Measurements from ENCODE around the gene ANKRD27. TPM values are rescaled to one million over a fixed set of nuclear protein-coding genes. Genes with fewer than 3 reads are reported as not detected.

The ANKRD27 gene
- total and polyA plus RNA-seq, 10 of the 15 experiments (the other 5 are each of a cell fraction or from before 2014, with no cell fraction given): 2.8 to 49.9 (median 28.5) TPM

- ChIA-PET CTCF (interaction anchor here (1.0 kb wide), 1 partner anchor 14 kb away, joined by 4 read pairs; no protein-coding TSS in a partner anchor), SMC1A (ENCODE audit: uncharacterized antibody, unreplicated experiment) (no interaction called here), POLR2A (no interaction called here), RAD21 (ENCODE audit: unreplicated experiment) (no interaction called here)
- FAIRE-seq (no peak), DNase-seq (ENCODE audit: low read depth, low spot score) (no peak), ATAC-seq (no peak)
- peaks cover 6% of the 10 kb centered on the region; the same call in 1 of the 2 replicates for H3K4me1 ChIP-seq (ENCODE audit: control insufficient read depth, insufficient read depth, low read length)
- H3K4me3 ChIP-seq: no peak overlapping the region
- no TSS peak for BruUV-seq (replicated peaks)
- in situ Hi-C loops (cut with MboI): no loop called here
- H3K27ac ChIP-seq (ENCODE audit: control insufficient read depth, insufficient read depth): no peak overlapping the region
- no peaks in the 10 kb centered on the region for H3K9me3 ChIP-seq (replicated peaks; ENCODE audit: control insufficient read depth, insufficient read depth, low read length)
- H3K79me2 ChIP-seq (ENCODE audit: control insufficient read depth, insufficient read depth, low read length): peaks cover 22% of the 10 kb centered on the region
- no peaks in the 10 kb centered on the region for H3K27me3 ChIP-seq (replicated peaks in 1 of 2; ENCODE audit: control insufficient read depth in 2 of 2, insufficient read depth in 2 of 2, low read length in 1 of 2)
- no peak overlapping the region for H2AFZ ChIP-seq (ENCODE audit: control insufficient read depth, low read depth, low read length)
- no peaks in the 10 kb centered on the region for H3K36me3 ChIP-seq (ENCODE audit: control insufficient read depth in 2 of 2, insufficient read depth in 2 of 2, low read length in 1 of 2)
- no peaks in the 10 kb centered on the region for H4K20me1 ChIP-seq (ENCODE audit: control insufficient read depth, insufficient read depth)
- intact Hi-C loops (cut with micrococcal nuclease; ENCODE audit: unreplicated experiment): no loop called here
- H3K9ac ChIP-seq (ENCODE audit: control insufficient read depth, insufficient read depth, low read length): no peak overlapping the region
- WGBS (ENCODE audit: insufficient coverage, insufficient replicate concordance, low lambda C conversion rate, missing lambda C conversion rate): 100% methylated on average over 1 of the region's 1 CpG
- H3K4me2 ChIP-seq (ENCODE audit: control insufficient read depth, insufficient read depth): no peak overlapping the region
- TF ChIP-seq ATF7 (IDR thresholded peaks at IDR 0.05; ENCODE audit: low read depth) (no peak), TAF1 (IDR thresholded peaks at IDR 0.05; ENCODE audit: borderline replicate concordance, low read depth, low read length) (no peak), TCF7 (IDR thresholded peaks at IDR 0.05; ENCODE audit: borderline replicate concordance) (no peak), EP300 (IDR thresholded peaks at IDR 0.05; ENCODE audit: borderline replicate concordance in 1 of 2, control insufficient read depth in 1 of 2, low read depth in 2 of 2, low read length in 2 of 2) (no peak), BCL11A (IDR thresholded peaks at IDR 0.05; ENCODE audit: low read depth, low read length) (no peak), LARP7 (IDR thresholded peaks at IDR 0.05) (no peak), ZNF207 (IDR thresholded peaks at IDR 0.05; ENCODE audit: borderline replicate concordance) (no peak), BHLHE40 (IDR thresholded peaks at IDR 0.05; ENCODE audit: borderline replicate concordance in 1 of 2, low read depth in 2 of 2, low read length in 1 of 2) (no peak), NBN (IDR thresholded peaks at IDR 0.05) (no peak), IRF3 (IDR thresholded peaks at IDR 0.05) (no peak), CBFB (IDR thresholded peaks at IDR 0.05; ENCODE audit: low read depth) (no peak), SUZ12 (IDR thresholded peaks at IDR 0.05; ENCODE audit: unreplicated experiment) (no peak), NRF1 (conservative IDR thresholded peaks at IDR 0.05; ENCODE audit: low read depth, low read length) (no peak)
- TF ChIP-seq, protein P1, sequence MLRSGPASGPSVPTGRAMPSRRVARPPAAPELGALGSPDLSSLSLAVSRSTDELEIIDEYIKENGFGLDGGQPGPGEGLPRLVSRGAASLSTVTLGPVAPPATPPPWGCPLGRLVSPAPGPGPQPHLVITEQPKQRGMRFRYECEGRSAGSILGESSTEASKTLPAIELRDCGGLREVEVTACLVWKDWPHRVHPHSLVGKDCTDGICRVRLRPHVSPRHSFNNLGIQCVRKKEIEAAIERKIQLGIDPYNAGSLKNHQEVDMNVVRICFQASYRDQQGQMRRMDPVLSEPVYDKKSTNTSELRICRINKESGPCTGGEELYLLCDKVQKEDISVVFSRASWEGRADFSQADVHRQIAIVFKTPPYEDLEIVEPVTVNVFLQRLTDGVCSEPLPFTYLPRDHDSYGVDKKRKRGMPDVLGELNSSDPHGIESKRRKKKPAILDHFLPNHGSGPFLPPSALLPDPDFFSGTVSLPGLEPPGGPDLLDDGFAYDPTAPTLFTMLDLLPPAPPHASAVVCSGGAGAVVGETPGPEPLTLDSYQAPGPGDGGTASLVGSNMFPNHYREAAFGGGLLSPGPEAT (IDR thresholded peaks at IDR 0.05; ENCODE audit: low read depth): no peak
- TF ChIP-seq, protein P2, sequence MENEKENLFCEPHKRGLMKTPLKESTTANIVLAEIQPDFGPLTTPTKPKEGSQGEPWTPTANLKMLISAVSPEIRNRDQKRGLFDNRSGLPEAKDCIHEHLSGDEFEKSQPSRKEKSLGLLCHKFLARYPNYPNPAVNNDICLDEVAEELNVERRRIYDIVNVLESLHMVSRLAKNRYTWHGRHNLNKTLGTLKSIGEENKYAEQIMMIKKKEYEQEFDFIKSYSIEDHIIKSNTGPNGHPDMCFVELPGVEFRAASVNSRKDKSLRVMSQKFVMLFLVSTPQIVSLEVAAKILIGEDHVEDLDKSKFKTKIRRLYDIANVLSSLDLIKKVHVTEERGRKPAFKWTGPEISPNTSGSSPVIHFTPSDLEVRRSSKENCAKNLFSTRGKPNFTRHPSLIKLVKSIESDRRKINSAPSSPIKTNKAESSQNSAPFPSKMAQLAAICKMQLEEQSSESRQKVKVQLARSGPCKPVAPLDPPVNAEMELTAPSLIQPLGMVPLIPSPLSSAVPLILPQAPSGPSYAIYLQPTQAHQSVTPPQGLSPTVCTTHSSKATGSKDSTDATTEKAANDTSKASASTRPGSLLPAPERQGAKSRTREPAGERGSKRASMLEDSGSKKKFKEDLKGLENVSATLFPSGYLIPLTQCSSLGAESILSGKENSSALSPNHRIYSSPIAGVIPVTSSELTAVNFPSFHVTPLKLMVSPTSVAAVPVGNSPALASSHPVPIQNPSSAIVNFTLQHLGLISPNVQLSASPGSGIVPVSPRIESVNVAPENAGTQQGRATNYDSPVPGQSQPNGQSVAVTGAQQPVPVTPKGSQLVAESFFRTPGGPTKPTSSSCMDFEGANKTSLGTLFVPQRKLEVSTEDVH (IDR thresholded peaks at IDR 0.05; ENCODE audit: low read depth, partially characterized antibody): no peak
Measured at GRCh38 chr19:32688311-32688710, 13.3 kb upstream of the ANKRD27 start.

All from GM12878 (cell line).